ENCODE results near the gene FIZ1. TPM values are rescaled to one million over a fixed set of nuclear protein-coding genes. Genes with fewer than 3 reads are reported as not detected.
A peak's percentile ranks its signal among the peaks of the same experiment; 100 is the strongest.

The FIZ1 gene, protein sequence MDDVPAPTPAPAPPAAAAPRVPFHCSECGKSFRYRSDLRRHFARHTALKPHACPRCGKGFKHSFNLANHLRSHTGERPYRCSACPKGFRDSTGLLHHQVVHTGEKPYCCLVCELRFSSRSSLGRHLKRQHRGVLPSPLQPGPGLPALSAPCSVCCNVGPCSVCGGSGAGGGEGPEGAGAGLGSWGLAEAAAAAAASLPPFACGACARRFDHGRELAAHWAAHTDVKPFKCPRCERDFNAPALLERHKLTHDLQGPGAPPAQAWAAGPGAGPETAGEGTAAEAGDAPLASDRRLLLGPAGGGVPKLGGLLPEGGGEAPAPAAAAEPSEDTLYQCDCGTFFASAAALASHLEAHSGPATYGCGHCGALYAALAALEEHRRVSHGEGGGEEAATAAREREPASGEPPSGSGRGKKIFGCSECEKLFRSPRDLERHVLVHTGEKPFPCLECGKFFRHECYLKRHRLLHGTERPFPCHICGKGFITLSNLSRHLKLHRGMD
- 19.4 TPM for total RNA-seq
- long read RNA-seq, full-length matches to known transcripts, result 10 of 19 reads
- long read RNA-seq, partial matches to known transcripts, result 0 of 19 reads
- long read RNA-seq, other reads (novel, unspliced or antisense), result 9 of 19 reads

DNA sequence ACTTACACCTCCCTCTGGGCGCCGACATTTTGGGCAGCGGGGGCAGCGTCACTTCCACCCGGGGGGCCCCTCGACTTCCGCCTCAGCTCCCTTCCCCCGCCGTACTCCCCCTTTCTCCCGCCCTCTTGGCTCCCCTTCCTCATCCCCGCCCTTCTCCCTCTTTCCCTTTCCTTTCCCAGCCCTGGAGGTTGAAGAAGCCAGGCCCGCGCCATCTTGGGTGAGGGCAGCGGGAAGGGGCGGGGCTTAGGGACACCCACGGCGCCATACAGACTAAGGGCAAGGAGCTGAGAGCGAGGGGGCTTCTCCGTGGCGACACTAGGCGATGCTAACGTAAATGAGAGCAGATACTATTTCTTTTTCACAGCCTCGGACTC, at the start of gene FIZ1:
Gene FIZ1 (minus strand): TSS at position 50 of the 374 bp plus-strand sequence. CDS start 1,652 bp downstream, outside the sequence.
- DNase-seq (ENCODE audit: low spot score), result peak; percentile 99
- intact Hi-C loops (cut with DNase I), result loop anchor here (2.0 kb wide), 1 partner anchor 83 kb away; no protein-coding TSS in a partner anchor

DNA sequence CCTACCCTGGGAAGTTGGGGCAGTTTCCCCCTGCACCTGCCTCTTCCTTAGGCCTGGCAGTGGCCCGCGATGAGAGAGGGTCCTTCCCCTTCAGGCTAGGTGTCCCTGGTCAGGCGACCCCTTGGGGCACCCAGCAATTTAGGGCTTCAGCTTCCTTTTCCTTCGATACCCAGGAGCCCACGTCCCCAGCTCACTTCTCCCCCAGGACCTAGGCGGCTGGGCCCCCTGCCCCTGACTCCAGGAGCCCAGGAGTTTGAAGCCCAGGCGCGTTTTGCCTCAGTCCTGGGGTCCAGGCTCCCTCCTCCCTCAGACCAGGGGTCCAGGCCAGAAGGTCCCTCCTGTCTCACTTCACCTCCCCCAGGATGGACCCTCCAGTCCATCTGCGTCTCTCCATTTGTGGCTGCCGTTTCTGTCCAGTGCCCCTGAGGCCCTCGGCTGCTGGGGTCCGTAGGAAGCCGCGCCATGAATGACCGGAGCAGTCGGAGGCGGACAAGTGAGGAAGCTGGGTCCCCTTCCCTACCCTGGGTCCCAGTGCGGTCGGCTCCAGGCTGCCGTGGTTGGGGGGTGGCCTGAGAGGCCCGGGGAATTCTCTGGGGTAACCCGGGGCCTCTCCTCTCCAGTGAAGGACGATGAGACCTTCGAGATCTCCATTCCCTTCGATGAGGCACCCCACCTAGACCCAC, 49.4 kb upstream of the FIZ1 start:
- intact Hi-C loops (cut with DNase I), result no loop called here
- no peak for DNase-seq (ENCODE audit: low spot score)

DNA sequence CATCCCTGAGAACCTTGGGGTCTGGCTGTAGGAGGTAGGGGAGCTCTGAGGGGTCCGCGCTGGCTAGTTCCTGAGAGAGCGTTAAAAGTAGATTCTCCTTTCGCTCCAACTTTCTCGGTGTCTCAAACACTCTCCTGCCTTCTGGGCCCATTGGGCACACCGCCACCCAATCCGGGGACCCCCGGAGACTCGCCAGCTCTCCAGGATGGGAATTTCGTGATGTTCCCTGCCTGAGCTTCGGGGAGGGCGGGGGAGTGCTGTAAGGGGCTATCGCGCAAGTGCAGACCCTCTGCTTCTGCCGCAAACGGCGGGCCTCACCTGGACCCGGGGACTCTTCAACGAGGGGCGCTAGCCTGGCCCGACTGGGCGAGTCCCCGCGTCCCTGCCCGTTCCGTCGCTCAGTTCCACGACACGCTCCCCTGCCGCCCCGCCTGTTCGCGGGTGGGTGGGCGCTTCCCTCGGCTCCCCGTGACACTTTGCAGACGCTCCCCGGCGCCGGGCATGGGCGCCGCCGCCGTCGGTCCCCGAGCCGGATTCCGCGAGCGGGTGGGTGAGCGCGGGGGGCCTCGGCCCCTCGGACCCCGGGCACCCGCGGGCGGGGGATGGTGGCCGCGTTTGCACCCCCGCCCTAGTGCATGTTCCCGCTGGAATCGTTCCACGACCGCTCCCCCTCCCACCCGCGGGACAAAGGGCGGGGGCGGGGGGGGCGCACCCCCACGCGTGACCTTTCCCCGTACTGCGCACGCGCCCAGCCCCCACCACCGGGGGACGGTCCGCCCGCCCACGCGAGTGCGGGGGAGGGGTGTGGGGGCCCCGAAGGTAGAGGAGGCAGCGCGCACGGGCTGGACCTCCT, 48.6 kb upstream of the FIZ1 start, which contains the start of gene CCDC106:
Gene CCDC106 (plus strand): TSS at position 481 of the 853 bp plus-strand sequence. CDS start 835 bp downstream, outside the sequence.
- DNase-seq (ENCODE audit: low spot score), result no peak
- intact Hi-C loops (cut with DNase I), result no loop called here

DNA sequence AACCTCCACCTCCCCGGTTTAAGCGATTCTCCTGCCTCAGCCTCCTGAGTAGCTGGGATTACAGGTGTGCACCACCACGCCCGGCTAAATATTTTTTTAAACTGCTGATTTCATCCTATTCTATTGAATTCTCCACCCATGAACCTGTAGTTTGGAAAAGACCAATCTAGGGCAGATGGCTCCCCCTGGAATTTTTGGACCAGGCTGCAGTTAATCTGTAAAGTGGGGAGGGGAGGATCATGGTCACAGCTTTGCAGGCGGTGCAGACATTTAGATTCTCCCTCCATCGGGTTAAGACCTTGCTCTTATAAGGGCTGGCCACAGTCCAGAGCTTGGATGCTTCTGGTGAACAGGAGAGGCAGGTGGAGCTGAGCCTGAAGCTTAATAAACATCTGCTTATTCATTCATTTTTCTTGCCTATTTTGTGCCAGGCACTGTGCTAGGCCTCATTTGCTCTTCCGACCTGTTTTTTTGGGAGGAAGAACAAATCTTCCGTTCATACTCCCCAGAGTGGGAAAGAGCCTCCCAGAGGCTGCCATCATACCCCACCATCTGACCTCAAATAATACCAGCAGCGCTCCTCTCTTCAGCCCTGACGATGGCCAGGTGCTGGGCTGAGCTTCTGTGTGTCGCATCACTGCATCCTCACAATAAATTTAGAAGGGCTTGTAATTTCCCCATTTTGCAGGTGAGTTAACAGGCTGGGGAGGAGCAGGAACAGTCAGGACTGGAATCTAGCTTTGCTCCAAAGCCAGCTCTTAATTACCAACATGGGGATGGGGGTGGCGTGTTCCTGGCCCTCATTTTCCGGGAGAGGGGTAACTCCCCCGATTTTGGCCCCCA, 47.8 kb upstream of the FIZ1 start:
- DNase-seq (ENCODE audit: low spot score), result no peak
- intact Hi-C loops (cut with DNase I), result no loop called here

DNA sequence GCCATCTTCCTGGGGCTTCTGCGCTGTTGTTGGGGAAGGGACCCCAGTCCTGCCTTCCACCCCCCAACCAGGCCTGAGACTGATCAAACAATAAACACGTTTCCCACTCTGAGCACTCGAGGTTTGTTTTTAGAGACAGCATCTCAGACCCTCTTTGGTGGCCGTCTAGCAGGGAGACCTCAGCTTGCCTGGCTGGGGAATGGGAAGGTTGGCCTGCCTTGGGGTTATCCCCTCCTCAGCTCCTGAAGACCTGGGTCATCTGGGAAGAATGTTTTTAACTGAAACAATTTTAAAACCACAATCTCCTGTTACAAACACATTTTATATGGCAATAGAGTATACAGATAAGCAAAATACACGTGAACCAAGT, 46.2 kb upstream of the FIZ1 start:
- no peak for DNase-seq (ENCODE audit: low spot score)
- intact Hi-C loops (cut with DNase I), result no loop called here

DNA sequence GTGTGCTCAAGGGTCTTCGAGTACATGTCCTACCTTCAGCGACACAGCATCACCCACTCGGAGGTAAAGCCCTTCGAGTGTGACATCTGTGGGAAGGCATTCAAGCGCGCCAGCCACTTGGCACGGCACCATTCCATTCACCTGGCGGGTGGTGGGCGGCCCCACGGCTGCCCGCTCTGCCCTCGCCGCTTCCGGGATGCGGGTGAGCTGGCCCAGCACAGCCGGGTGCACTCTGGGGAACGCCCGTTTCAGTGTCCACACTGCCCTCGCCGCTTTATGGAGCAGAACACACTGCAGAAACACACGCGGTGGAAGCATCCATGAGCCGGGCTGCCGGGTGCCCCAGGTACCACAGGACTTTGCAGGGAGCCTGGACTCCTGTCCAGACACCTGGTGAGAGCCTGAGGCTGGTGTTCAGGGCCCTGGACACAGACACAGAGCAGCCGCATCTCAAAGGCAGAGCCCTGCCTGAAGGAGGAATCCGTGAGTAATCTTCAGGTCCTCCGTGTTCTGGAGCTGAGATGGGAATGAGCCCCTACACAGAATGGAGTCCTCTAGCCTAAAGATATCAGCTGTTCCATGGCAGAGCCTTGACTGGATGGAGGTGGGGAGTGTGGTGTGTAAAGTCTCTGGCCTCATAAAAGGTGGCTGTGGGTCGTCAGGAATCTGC, 45.7 kb upstream of the FIZ1 start:
- intact Hi-C loops (cut with DNase I), result no loop called here
- DNase-seq (ENCODE audit: low spot score), result no peak

DNA sequence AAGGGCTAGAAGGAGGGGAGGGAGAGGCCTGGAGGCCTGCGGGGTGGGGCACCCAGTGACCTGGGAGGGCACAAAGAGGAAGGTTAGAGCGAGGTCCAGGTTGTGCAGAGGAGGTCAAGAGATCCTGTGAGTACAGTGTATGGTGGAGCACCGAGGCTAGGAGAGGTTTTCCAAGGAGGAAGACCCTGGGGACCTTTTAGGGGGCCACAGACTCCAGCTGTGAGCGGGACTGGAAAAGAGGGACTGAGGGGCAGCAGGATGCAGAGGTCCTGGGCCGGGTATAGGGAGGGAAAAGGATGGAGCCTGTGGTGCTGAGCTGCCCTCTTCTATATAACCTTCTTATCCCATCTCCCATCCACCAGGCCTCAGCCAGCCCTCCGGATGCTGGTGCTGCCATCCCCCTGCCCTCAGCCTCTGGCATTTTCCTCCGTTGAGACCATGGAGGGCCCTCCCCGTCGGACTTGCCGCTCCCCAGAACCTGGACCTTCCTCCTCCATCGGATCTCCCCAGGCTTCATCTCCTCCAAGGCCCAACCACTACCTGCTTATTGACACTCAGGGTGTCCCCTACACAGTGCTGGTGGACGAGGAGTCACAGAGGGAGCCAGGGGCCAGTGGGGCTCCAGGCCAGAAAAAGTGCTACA, 45.0 kb upstream of the FIZ1 start:
- intact Hi-C loops (cut with DNase I), result no loop called here
- no peak for DNase-seq (ENCODE audit: low spot score)

DNA sequence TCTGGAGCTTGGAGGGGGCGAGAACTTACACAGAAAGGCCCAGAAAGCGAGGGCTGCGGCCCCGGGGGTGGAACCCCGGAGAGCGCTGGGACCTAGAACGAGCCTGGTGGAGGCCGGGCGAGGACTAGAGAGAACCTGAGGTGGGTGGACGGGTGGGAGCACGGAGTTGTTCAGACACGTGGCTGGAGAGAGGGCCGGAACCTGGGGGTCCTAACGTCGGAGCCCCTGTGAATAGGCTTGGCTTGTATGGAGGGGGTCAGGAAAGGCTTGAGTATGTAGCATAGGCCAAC, 44.5 kb upstream of the FIZ1 start:
- DNase-seq (ENCODE audit: low spot score), result no peak
- intact Hi-C loops (cut with DNase I), result no loop called here

DNA sequence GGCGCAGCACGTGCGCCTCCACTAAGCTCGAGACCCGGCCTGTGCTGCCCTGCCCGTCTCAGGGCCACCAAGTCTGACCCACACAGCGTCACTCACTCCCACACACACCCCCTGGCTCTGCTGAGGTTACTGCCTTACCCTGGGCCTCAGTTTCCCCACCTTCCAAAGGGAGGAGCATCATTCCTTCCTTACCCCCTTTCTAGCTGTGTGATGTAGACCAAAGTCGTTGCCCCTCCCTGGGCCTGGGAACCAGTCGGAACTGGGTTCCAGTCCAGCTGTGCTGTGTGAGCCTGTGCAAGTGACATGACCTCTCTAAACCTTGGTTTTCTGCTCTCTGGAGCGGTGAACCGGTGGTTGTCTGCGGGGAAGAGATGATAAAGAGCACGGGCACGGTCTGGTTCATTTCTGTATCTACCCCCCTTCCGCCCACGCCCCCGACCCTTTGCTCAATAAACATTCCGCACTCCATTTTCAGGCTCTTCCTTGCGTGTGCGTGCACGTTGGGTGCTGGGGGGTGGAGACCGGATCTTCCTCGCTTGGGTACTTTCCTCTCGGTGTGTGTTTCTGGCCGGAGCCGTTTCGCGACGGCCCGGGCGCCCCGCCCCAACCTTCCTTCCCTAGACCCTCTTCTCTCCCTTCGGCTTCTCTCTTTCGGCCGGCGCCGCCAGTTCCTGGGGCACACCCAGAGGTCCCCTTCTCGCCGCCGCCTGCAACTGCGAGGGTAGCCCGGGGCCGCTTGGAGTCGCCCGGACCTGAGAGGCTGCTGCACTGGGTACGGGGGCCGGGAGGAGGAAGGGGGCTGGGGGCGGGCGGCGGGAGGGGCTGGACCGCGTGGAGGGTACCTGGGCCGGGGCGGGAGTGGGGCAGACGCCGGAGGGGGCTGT, 43.9 kb upstream of the FIZ1 start, which contains the start of gene ZNF581:
Gene ZNF581 (plus strand): TSS at position 647 of the 884 bp plus-strand sequence. CDS start 923 bp downstream, outside the sequence.
- peak; percentile 85 for DNase-seq (ENCODE audit: low spot score)
- intact Hi-C loops (cut with DNase I), result no loop called here

DNA sequence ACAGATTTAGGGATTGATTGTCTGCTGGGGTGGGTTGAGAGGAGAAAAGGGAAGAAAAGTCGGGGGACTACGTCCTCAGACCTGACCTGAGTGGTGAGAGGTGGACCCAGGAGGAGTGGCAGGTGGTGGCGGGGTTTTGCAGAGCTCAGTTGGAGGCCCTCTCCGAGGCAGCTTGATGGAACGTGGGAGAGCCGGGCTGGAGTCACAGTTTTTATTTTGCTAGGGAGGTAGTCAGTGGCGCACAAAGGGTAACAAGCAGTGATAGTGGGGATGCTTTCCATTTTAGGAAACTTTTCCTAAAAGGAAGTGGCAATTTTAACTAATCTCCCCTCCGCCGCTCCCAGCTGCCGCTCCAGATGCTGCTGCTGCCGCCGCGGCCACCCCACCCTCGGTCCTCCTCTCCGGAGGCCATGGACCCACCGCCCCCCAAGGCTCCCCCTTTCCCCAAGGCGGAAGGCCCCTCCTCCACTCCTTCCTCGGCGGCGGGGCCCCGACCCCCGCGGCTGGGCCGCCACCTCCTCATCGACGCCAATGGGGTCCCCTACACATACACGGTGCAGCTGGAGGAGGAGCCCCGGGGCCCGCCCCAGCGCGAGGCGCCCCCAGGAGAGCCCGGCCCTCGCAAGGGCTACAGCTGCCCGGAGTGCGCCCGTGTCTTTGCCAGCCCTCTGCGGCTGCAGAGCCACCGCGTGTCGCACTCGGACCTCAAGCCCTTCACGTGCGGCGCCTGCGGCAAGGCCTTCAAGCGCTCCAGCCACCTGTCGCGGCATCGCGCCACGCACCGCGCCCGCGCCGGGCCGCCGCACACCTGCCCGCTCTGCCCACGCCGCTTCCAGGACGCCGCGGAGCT, 43.1 kb upstream of the FIZ1 start:
- intact Hi-C loops (cut with DNase I), result no loop called here
- DNase-seq (ENCODE audit: low spot score), result no peak

DNA sequence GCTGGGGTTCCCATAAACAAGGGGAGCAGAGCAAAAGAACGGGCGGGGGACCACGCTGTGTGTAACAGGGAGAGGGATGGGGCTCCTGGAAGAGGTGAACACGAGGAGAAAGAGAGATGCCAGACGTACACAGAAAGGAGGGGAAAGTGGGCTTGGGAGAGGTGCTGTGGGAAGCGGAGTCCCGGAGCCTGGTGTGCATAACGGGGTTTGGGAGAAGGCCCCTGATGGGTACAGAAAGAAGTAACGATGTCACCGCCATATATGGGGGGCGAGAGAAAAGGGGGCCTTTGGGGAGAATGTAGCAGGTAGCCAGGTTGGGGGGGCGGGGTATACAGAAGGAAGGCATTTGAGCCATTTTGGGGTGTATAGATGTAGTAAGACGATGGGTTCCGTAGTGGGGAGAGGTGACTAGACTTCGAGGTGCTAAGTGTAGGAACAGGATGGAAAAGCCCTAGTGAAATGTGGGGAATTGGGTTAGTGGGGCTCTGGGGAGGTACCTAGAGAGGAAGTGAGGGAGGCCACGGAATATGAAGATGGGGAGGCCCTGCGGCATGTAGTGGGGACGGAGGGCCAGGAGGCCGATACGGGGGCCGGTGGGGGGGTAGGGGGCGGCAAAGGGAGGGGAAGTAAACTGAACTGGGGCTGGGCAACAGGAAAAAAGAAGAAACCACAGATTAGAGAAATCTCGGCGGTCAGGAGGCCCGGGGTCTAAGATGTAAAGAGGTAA, 42.3 kb upstream of the FIZ1 start:
- DNase-seq (ENCODE audit: low spot score), result no peak
- intact Hi-C loops (cut with DNase I), result no loop called here

DNA sequence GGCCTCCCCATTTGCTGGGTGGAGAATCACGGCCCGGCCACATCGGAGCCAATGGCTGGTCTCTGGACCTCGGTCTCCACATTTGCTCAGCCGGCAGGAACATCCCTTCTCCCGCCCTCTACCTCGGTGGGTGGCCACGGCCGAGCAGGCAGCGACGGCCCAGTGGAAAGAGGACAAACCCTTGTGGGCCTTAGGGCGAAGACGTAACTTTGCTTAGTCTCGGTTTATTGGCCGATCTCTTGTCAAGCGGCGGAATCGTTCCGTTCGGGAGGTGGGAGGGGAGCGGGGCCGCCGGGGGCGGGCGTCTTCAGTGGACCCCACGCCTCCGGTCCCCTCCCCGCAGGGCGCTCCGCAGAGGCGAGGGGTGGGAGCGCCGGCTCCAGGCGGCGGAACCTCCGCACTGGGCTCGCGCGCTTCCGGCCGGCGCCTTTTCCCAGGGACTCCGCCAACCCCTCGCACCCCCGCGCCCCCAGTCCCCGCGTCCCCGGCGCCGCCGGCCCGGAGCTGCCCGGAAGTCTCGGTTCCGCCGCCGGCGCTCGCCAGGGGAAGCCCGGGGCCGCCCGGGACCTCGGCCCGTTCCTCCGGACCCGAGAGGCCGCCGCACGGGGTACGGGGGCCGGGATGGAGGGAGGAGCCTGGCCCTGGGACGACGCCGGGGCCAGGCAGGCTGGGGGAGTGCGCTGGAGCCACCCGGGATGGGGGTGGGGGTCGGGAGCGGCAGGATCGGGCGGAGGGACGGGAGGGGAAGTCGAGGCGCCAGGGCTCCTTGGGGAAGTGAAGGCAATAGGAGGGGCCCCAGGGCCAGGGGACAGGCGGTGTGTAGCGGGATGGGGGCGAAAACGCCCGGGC, 41.5 kb upstream of the FIZ1 start, which contains the start of gene ZNF580:
Gene ZNF580 (plus strand): TSS at position 426 of the 849 bp plus-strand sequence. CDS start 1,507 bp downstream, outside the sequence.
- no peak for DNase-seq (ENCODE audit: low spot score)
- intact Hi-C loops (cut with DNase I), result no loop called here

DNA sequence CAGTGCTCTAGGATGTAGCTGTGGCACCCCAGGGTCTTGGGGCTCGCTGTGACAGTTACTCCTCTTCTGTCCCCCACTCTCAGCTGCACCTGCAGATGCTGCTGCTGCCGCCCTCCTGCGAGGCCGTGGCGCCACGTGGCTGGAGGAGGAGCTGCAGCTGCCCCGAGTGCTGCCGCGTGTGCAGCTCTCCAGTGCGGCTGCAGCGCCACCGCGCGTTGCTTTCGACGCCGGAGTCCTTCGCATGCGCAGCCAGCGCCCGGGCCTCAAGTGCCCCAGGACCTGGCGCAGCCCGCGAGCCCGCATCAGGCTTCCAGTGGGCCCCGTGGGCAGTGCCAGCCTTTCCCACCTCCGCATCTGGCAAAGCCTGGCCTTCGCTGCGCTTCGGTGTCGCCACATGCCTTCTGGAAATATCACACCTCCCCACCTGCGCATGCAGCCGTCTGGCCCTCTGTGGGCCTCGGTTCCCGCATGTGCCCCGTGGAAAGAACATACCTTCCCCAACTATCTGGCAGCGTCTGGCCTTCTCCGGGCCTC, 40.8 kb upstream of the FIZ1 start:
- intact Hi-C loops (cut with DNase I), result no loop called here
- no peak for DNase-seq (ENCODE audit: low spot score)

DNA sequence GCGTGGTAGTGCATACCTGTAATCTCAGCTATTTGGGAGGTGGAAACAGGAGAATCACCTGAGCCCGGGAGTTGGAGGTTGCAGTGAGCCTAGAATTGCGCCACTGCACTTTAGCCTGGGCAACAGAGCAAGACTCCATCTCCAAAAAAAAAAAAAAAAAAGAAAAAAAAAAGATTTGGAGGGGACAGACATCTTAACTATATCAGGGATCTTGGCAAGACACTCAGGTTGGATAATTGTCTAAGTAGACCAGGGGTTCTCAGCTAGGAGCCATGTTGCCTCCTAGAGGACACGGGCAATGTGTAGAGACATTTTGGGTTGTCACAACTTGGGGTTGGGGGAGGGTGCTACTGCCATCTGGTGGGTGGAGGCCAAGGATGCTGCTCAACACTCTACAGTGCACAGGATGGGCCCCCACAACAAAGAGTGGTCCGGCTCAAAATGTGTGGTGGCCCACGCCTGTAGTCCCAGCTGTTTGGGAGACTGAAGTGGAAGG, 39.6 kb upstream of the FIZ1 start:
- intact Hi-C loops (cut with DNase I), result no loop called here
- no peak for DNase-seq (ENCODE audit: low spot score)
